H1 (cell line): ENCODE measurements around the gene MICALL2.

Experiments
- BCL11A ChIP-seq, 2 experiments: IDR thresholded peaks; one replicate each; pipeline ENCODE4 v1.6.1; 2011; ENCODE audit warnings: low read depth in 2 of 2, low read length in 2 of 2, mild to moderate bottlenecking in 2 of 2
- POLR2A ChIP-seq, 2 experiments: IDR thresholded peaks; 1 replicate in 1 of 2; 2 replicates in 1 of 2; pipeline ENCODE4 v1.6.1; 2011; ENCODE audit warnings: low read depth in 2 of 2, low read length in 2 of 2, mild to moderate bottlenecking in 2 of 2; ENCODE audit errors: control extremely low read depth in 1 of 2
- TF ChIP-seq, protein P1 (sequence below), 3 experiments: IDR thresholded peaks; 1 replicate in 2 of 3; 2 replicates in 1 of 3; pipeline versions ENCODE4 v1.5.1 to v1.6.1; 2011; ENCODE audit warnings: low read length in 3 of 3, mild to moderate bottlenecking in 3 of 3, inconsistent platforms in 2 of 3, low read depth in 1 of 3, moderate library complexity in 1 of 3; ENCODE audit not compliant: insufficient read depth in 1 of 3; ENCODE audit errors: control extremely low read depth in 1 of 3

DNA sequence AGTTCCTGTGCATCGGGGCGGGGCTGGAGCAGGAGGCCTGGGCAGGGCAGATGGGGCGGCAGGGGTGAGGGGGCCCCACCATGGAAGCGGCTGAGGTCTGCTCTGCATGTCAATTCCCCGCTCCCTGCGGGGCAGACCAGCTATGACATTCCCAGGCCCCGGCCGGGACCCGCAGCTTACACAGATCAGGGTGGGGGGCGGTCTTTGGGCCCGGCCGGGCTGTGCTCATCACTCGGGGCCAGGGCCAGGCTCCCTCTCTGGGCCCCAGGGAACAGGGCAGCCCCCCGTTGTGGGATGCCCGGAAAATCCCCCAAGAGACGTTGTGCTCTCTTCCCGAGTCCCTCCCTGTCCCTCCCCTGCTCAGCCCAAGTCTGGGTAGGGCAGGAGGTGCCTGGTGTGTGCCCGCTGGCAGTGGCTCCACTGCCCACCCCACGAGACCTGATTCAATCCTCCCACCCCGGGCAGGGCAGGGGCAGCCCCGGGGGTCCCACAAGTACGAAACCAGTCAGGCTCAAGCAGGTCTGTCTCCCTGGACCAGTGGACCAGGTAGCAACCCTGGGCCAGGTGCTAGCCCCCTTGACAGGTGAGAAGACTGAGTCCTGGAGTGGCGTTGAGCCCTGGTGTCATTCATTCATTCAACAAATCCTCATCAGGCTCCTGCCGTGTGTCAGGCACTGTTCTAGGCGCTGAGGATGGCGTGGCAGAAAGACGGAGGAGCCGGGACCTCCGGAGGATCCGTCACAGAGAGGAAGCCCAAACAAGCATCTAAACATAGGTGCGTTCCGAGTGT, 29.0 kb downstream of the MICALL2 start:
- TF ChIP-seq, protein P1, sequence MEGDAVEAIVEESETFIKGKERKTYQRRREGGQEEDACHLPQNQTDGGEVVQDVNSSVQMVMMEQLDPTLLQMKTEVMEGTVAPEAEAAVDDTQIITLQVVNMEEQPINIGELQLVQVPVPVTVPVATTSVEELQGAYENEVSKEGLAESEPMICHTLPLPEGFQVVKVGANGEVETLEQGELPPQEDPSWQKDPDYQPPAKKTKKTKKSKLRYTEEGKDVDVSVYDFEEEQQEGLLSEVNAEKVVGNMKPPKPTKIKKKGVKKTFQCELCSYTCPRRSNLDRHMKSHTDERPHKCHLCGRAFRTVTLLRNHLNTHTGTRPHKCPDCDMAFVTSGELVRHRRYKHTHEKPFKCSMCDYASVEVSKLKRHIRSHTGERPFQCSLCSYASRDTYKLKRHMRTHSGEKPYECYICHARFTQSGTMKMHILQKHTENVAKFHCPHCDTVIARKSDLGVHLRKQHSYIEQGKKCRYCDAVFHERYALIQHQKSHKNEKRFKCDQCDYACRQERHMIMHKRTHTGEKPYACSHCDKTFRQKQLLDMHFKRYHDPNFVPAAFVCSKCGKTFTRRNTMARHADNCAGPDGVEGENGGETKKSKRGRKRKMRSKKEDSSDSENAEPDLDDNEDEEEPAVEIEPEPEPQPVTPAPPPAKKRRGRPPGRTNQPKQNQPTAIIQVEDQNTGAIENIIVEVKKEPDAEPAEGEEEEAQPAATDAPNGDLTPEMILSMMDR (IDR thresholded peaks at IDR 0.05; ENCODE audit: control extremely low read depth in 1 of 3, insufficient read depth in 1 of 3, low read depth in 1 of 3, low read length in 3 of 3) = no peak
- no peak for TF ChIP-seq BCL11A (IDR thresholded peaks at IDR 0.05; ENCODE audit: low read depth in 2 of 2, low read length in 2 of 2)
- no peak for TF ChIP-seq POLR2A (IDR thresholded peaks at IDR 0.05; ENCODE audit: control extremely low read depth in 1 of 2, low read depth in 2 of 2, low read length in 2 of 2)
